Adipocyte (in vitro differentiated cells): Measurements from ENCODE around the gene KCTD1.

ENCODE experiments used
- DNase-seq: peaks from one replicate; pipeline ENCODE4 v3.0.0-alpha.2; 2015; ENCODE audit warnings: low read depth
- H3K27me3 ChIP-seq: replicated peaks from 2 replicates; pipeline ENCODE4 v1.7.0; 2013; ENCODE audit warnings: mild to moderate bottlenecking, low read length, moderate library complexity; ENCODE audit not compliant: control insufficient read depth, insufficient read depth
- H3K36me3 ChIP-seq: 2 replicates; pipeline ENCODE4 v1.7.0; 2013; ENCODE audit warnings: low read length, mild to moderate bottlenecking, moderate library complexity; ENCODE audit not compliant: control insufficient read depth, insufficient read depth, severe bottlenecking
- H3K4me1 ChIP-seq: 2 replicates; pipeline ENCODE4 v1.7.0; 2013; ENCODE audit warnings: mild to moderate bottlenecking, low read length, moderate library complexity; ENCODE audit not compliant: control insufficient read depth, insufficient read depth
- H3K4me3 ChIP-seq: 2 replicates; pipeline ENCODE4 v1.7.0; 2013; ENCODE audit warnings: mild to moderate bottlenecking, low read length, moderate library complexity
- H3K9ac ChIP-seq: 2 replicates; pipeline ENCODE4 v1.7.0; 2013; ENCODE audit warnings: mild to moderate bottlenecking, low read length, moderate library complexity
- H3K9me3 ChIP-seq: 2 replicates; pipeline ENCODE4 v1.7.0; 2013; ENCODE audit warnings: mild to moderate bottlenecking, low read length, moderate library complexity; ENCODE audit not compliant: control insufficient read depth

KCTD1 gene

DNA sequence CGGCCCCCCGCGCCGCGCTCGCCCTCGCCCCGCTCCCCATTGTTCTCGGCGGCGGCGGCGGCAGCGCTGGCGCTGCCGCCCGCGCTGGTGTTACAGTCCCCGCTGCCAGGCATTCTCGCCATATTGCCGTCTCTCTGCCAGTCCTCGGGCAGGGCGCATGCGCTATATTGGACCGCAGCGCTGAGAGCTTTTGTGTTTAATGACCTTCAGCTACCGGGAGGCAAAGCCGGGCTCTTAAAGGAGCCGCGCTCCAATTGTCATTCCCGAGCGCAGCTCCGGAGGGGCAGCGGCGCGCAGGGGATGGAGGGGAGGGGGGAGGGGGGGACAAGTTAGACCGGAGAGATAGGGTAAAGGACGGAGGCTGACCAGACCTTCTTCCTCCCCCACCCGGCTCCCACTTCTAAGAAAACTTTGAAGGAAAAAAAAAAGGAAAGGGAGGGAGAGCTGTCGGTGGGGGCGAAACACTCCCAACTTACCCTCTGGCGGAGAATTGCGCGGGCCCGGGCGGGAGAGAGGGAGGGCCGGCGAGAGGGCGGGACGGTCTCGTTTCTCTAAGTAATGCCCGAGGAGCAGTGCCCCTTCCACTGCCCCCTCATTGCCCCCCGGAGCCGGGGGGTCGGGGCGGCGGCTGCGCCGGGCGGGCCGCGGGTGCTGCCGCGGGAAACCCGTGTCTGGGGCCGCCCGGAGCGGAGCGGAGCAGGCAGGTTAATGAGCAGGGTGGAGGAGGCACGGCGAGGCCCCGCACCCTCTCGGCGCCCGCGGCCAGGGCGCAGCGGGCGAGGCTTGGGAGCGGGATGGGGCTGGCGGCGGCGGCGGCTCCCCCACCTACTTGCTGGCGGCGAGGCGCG lies at the start of gene KCTD1:
KCTD1 (minus strand) TSS at position 139 of the 848 bp plus-strand sequence; CDS start at position 122, 17 bp downstream.
- H3K27me3 ChIP-seq, result peaks cover 21% of the 10 kb centered on the region
- peaks cover 22% of the 10 kb centered on the region for H3K4me1 ChIP-seq
- no peaks in the 10 kb centered on the region for H3K36me3 ChIP-seq
- peak within 1 kb of the TSS; percentile 85 for H3K4me3 ChIP-seq
- peak; percentile 88 for DNase-seq
- peak within 1 kb of the TSS; percentile 77 for H3K9ac ChIP-seq
- no peaks in the 10 kb centered on the region for H3K9me3 ChIP-seq

DNA sequence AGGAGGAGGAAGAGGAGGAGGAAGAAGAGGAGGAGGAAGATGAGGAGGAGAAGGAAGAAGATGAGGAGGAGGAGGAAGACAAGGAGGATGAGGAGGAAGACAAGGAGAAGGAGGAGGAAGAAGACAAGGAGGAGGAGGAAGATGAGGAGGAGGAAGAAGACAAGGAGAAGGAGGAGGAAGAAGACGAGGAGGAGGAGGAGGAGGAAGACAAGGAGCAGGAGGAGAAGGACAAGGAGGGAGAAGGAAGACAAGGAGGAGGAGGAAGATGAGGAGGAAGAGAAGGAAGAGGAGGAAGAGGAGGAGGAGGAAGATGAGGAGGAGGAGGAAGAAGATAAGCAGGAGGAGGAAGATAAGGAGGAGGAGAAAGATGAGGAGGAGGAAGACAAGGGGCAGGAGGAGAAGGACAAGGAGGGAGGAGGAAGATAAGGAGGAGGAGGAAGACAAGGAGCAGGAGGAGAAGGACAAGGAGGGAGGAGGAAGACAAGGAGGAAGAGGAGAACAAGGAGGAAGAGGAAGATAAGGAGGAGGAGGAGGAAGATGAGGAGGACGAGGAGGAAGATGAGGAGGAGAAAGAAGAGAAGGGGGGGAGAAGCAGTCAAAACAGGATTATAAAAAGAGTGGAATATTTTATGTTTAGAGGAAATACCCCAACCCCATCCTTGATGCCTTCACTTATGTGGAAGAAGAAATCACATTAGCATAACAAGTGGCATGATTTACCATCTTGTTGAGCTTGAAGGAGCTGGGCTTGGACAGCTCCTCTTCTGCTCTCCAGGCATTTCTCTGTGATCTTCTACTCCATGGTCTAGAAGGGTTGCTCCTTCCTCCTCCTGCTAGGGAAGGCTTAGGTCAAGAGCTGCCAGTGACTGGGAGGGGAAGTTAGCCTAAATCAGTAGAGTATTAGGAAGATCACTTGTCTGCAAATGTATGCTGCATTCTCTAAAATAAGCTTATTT lies 45.3 kb upstream of the KCTD1 start:
- Histone ChIP-seq H3K4me1 (no peaks in the 10 kb centered on the region), H3K4me3 (no peak overlapping the region), H3K9ac (no peak overlapping the region), H3K36me3 (no peaks in the 10 kb centered on the region), H3K27me3 (peaks cover 17% of the 10 kb centered on the region), H3K9me3 (peaks cover 10% of the 10 kb centered on the region)
- no peak for DNase-seq

DNA sequence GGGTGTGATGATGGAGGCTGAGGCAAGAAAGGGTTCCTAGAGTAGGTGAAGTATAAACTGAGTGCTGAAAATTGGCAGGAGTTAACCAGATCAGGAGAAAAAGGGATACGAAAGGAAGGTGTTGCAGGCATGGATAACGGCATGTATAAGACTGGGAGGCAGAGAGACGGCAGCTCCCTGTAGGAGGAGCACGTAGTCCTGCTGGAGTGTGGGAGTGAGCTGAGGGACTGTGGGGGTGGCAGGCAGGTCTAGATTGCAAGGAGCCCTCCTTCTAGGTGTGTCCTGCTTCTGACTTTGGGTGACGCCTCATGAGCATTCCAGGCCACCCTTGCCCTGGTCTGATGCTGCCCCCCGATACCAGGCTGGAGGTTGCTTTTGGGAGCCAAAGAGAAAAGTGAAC lies 36.4 kb upstream of the KCTD1 start:
- Histone ChIP-seq H3K27me3 (peaks cover 3% of the 10 kb centered on the region), H3K4me1 (no peaks in the 10 kb centered on the region), H3K9me3 (peaks cover 13% of the 10 kb centered on the region), H3K4me3 (no peak overlapping the region), H3K9ac (no peak overlapping the region), H3K36me3 (no peaks in the 10 kb centered on the region)
- no peak for DNase-seq

DNA sequence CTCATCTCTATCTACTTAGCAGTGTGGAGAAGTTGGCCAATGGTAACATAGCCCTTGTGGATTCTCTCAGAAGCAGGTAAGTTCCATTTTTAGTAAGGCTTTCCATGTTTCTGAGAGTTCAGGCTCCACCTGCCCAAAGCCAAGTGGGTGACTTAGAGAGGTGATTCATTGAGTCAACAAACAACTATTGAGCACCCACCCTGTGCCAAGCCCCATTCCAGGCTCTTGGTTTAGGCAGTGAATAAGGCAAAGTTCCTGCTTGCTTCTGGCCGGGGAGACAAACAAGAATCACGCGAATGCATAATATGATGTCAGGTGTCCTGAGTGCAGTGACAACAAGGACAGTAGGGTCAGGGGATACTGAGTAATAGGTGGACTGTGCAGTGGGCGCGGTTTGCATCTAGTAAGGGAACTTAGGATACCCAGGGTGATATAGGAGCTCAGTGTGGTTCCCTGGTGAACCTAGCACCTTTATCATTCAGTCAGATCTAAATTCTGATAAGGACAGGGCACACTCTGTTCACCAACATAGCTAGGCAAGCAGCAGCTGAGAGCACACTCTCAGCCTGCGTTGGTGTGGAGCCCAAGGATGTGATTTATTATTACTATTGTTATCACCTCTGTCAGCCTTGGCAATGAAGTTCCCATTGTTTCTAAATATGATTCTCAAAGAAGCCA lies 31.7 kb upstream of the KCTD1 start:
- Histone ChIP-seq H3K4me3 (no peak overlapping the region), H3K27me3 (no peaks in the 10 kb centered on the region), H3K36me3 (no peaks in the 10 kb centered on the region), H3K9me3 (no peaks in the 10 kb centered on the region), H3K4me1 (peaks cover 8% of the 10 kb centered on the region), H3K9ac (no peak overlapping the region)
- no peak for DNase-seq

DNA sequence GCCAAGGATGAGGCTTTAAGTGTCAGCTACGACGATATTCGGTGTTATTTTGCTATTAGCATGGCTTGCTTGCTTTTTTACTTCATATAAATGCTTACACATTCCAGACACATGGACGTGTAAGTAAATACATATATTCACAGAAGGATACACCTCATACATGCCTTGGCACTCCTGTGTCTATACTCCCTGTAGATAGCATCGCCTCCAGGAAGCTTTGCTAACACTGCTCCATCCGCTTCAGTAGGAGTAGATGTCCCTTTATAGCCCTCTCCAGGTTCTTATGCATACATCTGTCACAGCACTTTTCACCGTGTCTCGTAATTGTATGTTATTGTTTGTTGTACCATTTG lies 27.5 kb upstream of the KCTD1 start:
- no peak overlapping the region for H3K9ac ChIP-seq
- peak overlapping the region; percentile 79 for H3K4me3 ChIP-seq
- H3K9me3 ChIP-seq, result no peaks in the 10 kb centered on the region
- DNase-seq, result no peak
- H3K36me3 ChIP-seq, result no peaks in the 10 kb centered on the region
- H3K27me3 ChIP-seq, result no peaks in the 10 kb centered on the region
- peaks cover 8% of the 10 kb centered on the region for H3K4me1 ChIP-seq

DNA sequence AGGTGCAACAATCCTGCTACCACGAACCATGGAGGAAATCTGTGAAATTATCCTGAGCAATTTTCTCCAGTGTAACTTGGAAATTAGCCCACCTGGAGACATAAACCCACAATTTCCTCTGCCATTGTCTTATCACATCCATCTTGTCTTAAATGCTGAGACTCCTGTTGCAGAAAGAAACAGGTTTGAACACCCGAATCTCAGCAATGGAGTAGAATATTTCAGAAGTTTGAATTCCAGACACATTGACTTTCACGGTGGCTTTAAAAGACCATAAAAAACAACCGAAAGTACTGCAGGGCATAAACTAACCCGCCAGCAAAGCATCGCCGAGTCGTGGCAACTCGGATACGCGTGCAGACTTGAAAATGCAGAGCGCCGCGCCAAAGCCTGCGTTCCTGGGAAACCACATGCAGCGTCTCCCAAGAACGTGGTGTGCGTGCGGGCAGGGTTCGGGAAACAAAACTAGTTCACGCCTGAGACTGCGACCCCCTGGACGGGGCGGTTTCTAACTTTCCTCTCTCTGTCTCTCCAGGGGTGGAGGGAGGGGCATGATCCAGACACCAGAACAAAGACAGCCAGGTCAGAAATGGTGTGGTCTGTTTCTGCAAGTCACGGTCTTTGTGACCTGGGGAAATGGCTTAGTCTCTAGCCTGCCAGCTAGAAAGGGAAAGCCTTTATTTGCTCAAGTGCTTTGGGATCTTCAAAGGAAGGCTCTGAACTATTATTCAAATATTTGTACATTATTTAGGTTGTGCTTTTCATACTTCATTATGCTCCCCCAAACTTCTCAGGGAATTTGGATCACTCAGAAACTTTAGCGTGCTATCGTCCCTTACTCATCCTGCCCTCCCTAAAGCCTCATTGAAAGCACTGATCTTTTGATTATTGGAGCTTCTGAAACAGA lies 26.9 kb upstream of the KCTD1 start:
- H3K27me3 ChIP-seq, result no peaks in the 10 kb centered on the region
- no peaks in the 10 kb centered on the region for H3K36me3 ChIP-seq
- H3K4me3 ChIP-seq, result peak overlapping the region; percentile 79
- H3K9ac ChIP-seq, result peak overlapping the region; percentile 66
- H3K4me1 ChIP-seq, result peaks cover 8% of the 10 kb centered on the region
- H3K9me3 ChIP-seq, result no peaks in the 10 kb centered on the region
- peak; percentile 81 for DNase-seq

DNA sequence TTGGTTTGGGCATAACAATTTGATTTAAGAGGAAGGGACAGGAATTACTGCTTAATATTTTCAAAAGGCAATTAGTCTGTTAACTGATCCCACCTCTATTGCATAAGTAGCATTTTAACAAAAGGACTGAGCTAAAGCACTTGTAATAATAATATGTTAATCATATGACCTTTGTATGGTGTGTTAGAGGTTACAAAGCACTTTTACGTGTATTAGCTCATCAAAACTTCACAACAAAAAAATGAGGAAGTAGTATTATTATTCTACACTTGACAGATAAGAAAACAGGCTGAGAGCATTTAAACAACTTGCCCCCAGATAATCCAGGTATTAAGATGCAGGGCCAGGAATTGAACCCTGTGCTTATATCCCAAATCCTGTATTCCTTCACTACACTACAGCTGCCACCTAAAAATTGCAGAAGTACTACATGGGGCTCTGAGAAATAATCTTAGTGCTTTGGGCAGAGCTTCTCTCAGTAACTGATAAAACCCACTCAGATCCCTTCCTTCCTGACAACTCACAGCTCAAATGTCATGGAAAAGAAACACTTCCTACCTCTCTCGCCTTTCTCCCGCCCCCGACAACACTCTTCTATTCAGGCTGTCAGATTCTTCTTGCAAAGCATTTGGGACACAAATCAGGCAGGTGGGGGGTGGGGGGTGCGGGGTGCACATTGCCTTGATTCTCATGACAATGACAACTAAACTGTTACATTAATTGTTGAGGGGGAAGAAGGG lies 20.7 kb upstream of the KCTD1 start:
- no peak overlapping the region for H3K9ac ChIP-seq
- no peak overlapping the region for H3K4me3 ChIP-seq
- no peaks in the 10 kb centered on the region for H3K27me3 ChIP-seq
- H3K4me1 ChIP-seq, result peaks cover 8% of the 10 kb centered on the region
- H3K9me3 ChIP-seq, result no peaks in the 10 kb centered on the region
- DNase-seq, result no peak
- H3K36me3 ChIP-seq, result no peaks in the 10 kb centered on the region

DNA sequence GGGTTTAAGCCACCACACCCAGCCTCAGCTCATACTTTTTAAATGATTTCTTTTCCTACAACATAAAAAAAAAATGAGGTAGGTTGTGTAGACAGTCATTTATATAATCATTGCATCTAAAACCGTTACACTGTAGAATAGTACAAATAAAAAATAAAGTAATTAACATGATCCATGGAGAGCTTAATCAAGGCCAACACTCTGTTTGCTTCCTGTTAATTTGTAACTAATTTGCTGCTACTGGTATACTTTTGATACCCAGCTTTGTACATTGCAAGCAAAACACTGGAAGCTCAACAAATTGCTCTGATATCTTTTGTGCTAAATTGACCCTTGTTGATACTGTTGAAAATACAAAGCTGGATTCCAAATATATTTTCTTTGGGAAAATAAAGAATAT lies 20.2 kb upstream of the KCTD1 start:
- Histone ChIP-seq H3K9ac (no peak overlapping the region), H3K27me3 (peaks cover 3% of the 10 kb centered on the region), H3K4me3 (no peak overlapping the region), H3K36me3 (no peaks in the 10 kb centered on the region), H3K4me1 (peaks cover 8% of the 10 kb centered on the region), H3K9me3 (no peaks in the 10 kb centered on the region)
- no peak for DNase-seq

DNA sequence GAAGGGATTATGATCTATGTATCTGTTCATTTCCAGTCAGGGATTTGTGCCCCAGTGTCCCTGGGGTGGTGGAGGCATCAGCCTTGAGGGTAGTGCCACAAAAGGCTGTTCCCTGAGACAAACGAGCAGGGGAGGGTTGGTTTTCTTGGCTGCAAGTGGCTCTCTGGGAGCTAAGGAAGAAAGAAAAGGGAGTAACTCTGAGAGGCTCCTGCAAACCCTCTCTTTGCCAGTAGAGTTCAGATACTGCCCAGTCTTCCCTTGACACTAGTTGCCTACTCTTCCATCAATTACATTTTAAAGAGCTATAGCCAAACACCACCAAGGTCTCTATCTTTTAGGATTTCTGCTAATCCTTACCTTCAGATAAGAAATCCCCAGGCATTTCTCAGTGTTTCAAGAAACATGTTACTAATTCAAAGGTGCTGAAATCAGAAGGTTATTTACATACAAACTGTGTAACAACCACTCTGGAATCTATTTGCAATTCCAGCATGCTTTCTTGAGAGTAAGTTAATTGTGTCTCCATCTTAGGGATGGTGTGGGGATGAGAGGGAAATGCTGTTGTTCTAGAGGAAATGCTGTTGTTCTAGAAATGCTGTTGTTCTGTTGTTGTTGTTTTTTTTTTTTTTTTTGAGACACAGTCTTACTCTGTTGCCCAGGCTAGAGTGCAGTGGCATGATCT lies 18.7 kb upstream of the KCTD1 start:
- Histone ChIP-seq H3K4me1 (peaks cover 8% of the 10 kb centered on the region), H3K9ac (no peak overlapping the region), H3K4me3 (no peak overlapping the region), H3K36me3 (no peaks in the 10 kb centered on the region), H3K9me3 (peaks cover 5% of the 10 kb centered on the region), H3K27me3 (peaks cover 4% of the 10 kb centered on the region)
- DNase-seq, result no peak
